Endometrium (tissue), 2 donors: ENCODE measurements around the gene VPS37D.
"Not testable (repeated sequence)": the region's sequence is repeated elsewhere in the genome, so short reads cannot be mapped to it uniquely, and the experiment has no call there.

Experiments
- FAIRE-seq: peaks from 2 replicates; lab custom pipeline; 2012; peaks lifted over from hg19 to GRCh38; lab: Jason Lieb, UNC
- donor health status: control.
- donor health status: control.

VPS37D gene

DNA sequence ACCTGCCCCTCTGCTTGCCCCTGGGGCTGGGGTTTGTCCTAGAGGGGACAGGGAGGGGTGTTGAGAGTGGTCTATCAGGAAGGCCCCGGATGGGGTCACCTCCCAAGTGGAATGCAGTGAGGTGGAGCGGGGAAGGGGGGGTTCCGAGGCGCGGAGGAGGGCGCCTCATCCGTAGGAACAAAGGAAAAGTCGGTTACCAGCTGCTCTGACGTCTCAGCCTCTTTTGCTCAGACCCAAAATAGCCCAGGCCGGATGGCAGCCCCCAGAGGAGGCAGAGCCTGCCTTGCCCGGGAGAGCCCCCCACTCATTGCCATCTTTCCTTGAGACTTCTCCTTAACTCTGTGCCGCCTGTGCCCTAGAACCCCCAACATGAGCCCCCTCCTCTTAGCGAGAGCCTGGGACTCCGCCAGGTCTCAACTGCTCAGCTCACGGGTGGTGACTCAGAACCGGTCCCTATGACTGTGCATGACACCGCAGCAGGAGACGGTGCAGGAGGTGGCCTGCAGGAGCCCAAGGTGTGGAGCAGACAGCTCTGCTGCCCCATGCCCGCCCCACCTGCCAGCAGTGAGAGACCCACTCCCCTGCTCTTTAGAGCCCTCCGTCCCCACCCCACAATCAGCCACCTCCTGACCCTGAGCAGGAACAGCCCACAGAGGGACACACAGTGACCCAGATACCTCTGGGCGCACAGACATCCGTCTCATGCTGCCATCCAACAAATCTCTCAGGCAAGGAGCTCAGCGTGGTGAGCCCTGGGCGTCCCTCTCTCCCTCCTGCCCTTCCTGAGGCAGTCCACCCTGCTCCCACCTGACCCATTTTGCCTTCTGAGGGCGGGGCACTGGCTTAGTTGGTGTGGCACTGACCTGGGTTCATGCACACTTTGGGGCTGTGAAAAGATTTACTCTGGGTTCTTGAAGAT lies 38.8 kb downstream of the VPS37D start:
- no peak for FAIRE-seq

DNA sequence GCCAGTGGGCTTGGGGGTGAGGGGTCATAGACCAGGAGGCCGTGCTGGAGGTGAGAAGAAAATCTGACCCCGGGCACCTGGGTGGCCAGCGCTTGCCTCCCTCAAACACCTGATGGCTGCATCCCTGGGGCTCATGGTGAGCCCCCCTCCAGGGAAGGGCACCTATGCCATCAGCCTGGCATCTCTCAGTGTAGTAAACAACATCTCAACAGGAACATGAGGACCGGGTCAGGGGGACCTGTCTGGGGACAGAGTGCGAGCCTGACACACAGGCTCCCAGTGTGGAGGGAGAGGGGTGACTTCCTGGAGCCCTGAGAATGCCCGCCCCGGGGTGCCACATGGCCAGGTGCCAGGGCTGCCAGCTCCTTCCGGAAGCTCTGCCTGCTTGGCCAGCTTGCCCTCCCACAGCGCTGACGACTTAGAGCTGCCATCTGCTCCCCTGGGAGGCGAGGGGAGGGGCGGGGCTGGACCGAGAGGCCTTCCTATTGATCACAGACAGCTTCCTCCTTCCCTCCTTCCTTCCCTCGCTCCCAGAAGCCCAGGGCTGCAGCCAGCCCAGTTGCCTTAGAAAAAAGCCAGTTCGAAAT lies 39.5 kb downstream of the VPS37D start:
- FAIRE-seq = no peak

DNA sequence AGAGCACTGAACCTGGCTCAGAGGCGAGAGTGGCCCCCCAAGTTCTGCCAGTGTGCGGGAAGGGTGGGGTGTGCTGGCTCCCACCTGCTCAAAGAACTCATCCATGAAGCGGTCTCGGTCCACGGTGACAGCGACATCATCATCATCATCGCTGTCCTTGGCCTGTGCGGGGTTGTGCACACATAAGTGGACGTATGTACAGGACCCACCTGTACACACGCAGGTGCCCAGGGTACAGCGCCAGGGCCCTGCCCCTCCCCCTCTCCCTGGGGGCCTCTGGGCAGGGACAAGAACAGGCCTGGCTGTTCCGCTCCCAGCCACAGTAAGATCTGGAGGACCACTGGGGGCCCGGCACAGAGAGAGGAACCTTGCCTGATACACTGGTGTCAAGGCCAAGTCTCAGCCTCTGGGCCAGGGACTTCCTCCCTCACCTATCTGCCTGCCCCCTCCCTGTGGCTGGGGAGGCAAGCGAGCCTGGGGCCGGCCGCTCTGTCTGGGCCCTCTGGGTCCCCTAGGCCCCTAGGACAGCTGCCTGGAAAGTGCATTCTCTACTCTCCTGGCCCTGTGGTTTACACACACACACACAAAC lies 41.4 kb downstream of the VPS37D start:
- FAIRE-seq = no peak

DNA sequence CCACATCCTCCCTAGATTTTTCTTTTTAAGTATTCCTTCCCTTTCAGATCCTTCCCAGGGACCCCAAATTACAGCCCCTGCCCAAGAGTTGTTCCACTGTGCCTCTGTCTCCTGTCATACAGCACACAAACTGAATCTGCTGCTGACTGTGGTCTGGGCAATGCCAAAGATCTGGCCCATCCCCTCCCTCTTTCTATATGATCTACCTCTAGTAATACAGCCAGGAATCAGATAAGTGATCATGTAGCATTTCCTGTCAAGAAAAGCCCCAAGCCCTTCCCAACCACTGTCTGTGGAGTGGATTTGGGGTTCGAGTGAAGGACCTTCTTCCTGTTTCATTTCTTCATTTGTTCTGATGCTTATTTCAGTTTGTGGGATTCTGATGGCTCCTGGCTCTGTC lies 45.1 kb downstream of the VPS37D start:
- FAIRE-seq = no peak

DNA sequence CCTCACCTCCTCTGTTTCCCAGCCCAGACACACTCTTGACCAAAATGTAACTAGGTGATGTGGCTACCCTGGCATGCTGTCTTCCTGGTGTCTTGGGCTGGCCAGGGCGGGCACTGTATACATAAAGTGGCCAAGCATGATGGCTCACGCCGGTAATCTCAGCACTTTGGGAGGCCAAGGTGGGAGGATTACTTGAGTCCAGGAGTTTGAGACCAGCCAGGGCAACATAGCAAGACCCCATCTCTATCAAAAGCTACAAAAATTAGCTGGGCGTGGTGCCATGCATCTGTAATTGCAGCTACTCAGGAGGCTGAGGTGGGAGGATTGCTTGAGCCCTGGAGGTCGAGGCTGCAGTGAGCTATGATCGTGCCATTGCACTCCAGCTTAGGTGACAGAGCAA lies 45.7 kb downstream of the VPS37D start:
- FAIRE-seq = not testable (repeated sequence)

DNA sequence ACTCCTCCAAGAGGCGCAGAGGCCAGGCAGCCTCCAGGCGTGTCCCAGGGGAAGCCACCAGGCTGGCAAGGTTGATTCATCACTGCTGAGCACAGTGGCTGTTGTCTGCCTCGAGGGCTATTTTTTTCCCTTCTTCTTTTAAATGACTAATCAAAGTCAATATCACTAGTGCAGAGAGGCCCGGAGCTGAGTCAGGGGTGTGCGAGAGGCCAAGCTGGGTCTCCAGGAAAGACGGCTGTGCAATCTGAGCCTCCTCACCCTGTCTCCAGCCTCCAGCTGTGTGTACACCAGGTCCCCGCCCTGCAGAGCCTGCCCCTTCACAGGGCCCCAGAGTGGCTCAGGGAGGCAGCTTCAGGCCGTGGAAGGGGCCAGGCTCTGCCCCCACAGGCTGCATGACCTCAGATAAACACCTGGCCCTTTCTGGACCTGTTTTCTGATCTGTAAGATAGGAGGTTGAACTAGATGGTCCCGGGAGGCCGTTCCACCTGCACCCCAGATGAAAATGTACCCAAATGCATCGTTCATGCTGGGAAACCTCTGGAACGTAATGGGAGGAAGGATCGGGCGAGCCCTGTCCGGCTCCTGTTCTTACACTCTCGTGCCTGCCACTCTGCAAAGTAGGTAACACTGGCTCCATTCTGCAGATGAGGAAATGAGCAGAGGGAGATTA lies 48.2 kb downstream of the VPS37D start:
- no peak for FAIRE-seq

DNA sequence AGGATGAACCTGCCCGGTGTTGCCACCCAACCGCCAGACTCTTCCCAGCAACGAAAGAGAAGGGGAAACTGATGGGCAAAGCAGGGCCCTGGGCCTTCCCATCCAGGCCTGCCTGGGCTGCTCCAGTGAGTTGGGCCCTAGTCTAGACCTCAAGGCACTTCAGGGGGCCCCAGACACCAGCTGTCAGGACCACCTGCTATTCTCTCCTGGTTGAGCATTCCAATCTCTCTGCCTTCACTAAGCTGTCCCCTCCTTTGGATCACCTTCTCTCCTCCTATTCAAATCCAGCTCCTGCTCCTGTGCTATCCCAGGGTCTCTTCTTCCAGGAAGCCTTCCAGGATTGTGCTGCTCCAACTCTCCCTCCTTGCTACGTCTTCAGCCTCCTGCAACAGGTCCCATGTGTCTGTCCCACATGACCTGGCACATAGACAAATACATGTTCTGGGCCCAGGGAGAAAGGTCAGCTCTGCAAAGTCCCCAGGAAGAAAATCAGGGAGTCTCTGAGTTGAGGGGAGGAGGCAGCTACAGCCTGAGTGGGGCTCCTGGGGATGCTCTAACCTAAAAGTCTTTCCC lies 48.8 kb downstream of the VPS37D start:
- FAIRE-seq = no peak

DNA sequence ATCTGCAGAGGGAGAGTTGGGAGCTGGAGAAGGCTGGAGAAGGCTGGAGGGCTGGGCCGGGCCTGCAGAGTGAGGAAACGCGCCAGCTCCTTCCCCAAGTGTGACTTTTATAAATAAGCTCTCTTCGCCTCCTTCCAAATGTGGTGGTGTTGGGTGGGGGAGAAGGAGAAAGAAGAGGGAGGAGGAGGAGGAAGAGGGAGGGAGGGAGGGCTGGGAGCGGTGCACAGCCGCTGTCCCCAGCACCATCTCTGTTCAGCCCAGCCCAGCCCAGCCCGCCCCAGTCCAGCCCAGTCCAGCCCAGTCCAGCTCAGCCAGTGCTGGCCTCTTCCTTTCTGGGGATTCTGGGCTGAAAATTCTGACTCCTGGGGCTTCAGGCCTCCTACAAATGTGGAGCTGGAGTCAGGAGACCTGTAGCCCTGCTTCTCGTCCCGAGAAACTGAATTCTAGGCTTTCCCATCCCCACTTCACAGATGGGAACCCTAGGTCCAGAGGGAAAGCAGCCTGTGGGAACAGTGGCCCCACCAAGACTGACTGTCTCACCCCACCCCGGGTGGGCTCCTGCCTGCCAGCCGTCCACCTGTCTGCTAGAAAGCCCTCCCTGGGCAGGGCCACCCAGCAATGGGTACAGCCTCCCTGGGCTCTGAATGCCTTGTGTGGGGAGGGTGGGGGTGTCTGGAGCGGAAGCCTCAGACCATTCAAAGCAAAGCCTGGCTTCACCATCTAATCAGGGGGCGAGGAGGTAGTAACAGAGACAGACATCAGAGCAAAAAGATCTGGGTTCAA lies 49.6 kb downstream of the VPS37D start:
- FAIRE-seq = no peak

DNA sequence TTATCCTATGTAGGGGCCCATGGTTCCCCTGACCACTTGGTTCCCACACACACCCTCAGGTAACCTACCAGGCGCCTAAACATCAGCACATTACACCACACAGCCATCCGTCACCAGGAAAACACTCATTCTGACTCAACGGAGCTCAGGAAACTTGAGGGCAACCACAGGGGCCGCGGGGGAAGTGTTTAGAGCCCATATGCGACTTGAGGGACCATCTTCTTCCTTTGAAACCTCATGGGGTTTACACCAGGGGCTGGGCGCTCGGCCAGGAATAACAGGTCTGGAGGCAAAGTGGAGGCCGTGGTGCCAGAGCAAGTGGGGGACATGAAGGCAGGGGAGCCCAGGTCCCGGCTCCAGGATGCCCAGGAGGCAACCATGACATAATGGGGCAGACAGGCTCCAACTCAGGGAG lies 50.4 kb downstream of the VPS37D start:
- no peak for FAIRE-seq

DNA sequence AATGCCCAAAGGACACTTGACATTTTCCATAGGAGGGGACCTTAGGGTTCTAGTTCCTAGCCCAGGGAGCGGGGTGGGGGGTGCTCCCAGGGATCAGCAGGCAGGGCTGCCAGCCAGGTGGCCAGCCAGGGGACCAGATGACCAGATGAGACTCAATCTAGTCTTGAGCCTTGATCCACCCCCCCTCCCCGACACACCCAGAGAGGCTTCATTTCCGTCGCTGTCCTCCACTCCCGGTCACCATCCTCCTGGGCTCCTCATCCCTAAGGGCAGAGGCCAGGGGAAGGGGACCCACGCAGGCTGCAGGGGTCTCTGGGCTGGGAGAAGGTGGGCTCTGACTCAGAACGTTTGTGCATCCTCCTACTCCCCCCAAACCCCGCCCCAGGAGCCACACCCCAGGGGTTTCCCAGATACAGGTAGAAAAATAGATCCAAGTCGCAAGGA lies 50.8 kb downstream of the VPS37D start:
- no peak for FAIRE-seq

DNA sequence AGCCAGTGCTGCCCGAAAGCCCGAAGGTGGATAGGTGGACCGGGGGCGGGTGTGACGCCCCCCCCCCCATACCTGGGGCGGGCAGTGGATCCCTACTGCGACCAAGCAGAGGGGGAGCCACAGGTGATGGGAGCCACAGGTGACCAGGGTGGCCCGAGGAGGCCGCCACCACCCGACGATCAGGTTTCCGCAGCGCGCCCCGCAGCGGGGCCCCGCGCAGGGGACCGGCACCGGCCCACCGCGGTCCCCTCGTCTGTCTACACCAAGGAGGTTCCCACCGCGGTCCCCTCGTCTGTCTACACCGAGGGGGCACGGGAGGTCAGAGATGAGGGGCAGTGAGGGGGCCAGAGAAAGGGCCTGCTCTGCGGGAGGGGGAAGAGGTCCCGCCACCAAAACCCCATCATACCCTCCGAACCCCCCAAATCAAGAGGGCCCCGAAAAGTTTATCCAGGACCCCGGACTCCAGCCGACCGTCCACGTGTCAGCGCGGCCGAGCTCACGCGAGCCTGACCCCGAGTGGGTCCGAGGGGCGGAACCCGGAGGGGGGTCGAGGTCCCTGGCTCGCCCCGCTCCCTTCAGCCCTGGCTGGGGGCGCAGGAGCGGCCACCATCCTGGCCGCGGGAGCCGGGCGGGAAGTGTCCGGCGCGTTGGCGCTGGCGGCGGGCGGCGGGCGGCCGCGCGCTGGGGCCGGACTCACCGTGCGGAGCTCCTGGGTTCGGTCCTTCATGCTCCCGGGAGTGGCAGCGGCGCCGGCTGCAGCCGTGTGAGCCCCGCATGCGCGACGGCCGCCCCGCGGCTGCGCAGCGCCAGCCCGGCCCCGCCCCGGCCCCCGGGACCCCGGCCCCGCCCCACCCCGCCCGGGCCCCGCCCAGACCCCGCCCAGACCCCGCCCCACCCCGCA lies 51.5 kb downstream of the VPS37D start, which contains the start of gene STX1A:
STX1A (minus strand) TSS at position 765 of the 901 bp plus-strand sequence; CDS start at position 727, 38 bp downstream.
- no peak for FAIRE-seq

DNA sequence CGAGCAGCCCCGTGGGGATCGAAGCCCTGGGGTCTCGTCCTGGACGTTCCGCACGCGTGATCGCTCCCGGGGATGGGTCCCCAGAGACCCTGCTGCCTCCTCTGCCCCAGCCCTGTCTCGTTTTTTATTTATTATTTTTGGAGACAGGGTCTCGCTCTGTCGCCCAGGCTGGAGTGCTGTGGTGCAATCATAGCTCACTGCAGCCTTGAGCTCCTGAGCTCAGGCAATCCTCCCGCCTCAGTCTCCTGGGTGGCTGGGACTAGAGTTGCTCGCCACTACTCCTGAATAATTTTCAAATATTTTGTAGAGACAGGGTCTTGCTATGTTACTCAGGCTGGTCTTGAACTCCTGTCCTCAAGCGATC lies 52.2 kb downstream of the VPS37D start:
- no peak for FAIRE-seq

DNA sequence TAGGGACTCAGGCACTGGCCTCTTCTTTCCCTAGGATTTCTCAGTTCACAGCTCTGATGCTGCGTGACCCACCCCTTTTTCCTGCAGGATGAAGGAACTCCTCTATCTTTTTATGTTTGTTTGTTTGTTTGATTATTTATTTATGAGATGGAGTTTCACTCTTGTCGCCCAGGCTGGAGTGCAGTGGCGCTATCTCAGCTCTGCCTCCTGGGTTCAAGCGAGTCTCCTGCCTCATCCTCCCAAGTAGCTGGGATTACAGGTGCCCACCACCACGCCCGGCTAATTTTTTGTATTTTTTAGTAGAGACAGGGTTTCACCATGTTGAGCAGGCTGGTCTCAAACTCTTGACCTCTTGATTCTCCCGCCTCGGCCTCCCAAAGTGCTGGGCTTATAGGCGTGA lies 52.8 kb downstream of the VPS37D start:
- FAIRE-seq = not testable (repeated sequence)

DNA sequence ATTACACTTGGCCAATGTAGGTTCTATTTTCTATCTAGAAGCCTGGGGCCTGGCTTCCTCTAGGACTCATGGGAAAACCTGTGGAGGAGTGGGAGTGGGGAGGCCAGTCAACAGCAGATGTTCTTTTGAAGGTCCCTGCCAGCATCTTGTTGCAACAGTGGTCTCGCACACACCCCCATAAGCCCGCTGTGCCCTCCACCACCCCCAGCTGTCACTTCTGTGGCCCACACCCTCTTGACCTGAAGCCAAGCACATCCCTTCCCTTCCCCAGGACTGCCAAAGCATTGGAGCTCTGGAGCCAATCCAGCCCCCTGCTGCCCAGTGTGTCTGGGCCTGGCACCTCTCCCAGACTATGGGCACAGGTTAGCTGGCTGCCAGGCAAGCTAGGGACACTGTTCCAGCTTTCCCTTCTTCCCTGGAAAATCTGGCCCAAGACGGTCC lies 53.8 kb downstream of the VPS37D start:
- no peak for FAIRE-seq
